Breast epithelium (tissue), 3 donors: ENCODE results near the gene GSG1L2.

Experiments
- CTCF ChIP-seq, 3 donors: fragments of 450-650 bp; IDR thresholded peaks; one replicate each; pipeline ENCODE4 v1.5.1; 2016 to 2017; ENCODE audit warnings: antibody characterized with exemption in 3 of 3, mild to moderate bottlenecking in 3 of 3, moderate library complexity in 3 of 3
- POLR2A ChIP-seq: fragments of 450-650 bp; IDR thresholded peaks from one replicate; pipeline ENCODE4 v1.6.1; 2016; ENCODE audit warnings: antibody characterized with exemption, mild to moderate bottlenecking, moderate library complexity
- POLR2AphosphoS5 ChIP-seq, 3 donors: sonication (generic); formaldehyde crosslinking; IDR thresholded peaks; one replicate each; pipeline ENCODE4 v1.6.1; 2017; ENCODE audit warnings: antibody characterized with exemption in 3 of 3

- TF ChIP-seq CTCF (IDR thresholded peaks at IDR 0.05) (no peak), POLR2A (no peak), POLR2AphosphoS5 (IDR thresholded peaks at IDR 0.05) (no peak)
Measured at GRCh38 chr17:9820448-9820847, 1.4 kb downstream of the GSG1L2 start.
